HG03066 (cell line): ENCODE measurements around the gene VTCN1.

ENCODE experiments used
- ATAC-seq: cut with Tn5 transposase; IDR thresholded peaks from one replicate; pipeline ENCODE4 v1.9.1; 2021; ENCODE audit warnings: low read depth; ENCODE audit not compliant: unreplicated experiment

Gene VTCN1

GRCh38 chr1:117210386-117210785, 341 bp downstream of the VTCN1 start:
- ATAC-seq, result no peak

- no peak for ATAC-seq
These were observed 1.6 kb downstream of the VTCN1 start for GRCh38 chr1:117209094-117209493.

- no peak for ATAC-seq
These were observed 2.1 kb downstream of the VTCN1 start for GRCh38 chr1:117208580-117208979.

DNA sequence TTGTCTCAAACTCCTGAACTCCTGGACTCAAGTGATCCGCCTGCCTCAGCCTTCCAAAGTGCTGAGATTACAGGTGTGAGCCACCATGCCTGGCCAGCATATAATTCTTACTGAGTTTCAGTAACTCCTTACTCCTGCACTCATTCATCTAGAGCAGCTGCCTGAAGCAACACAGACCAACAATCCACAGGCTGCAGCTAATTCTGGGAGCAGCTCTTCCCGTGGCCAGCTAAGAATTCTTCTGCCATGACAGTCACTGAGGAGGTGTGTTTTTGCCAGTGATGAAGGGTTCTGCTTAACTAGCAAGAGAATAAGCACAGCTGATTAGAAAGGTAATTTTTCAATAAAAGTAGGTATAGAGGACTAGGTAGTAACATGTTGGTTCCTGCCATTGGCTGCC, 5.4 kb downstream of the VTCN1 start:
- no peak for ATAC-seq

DNA sequence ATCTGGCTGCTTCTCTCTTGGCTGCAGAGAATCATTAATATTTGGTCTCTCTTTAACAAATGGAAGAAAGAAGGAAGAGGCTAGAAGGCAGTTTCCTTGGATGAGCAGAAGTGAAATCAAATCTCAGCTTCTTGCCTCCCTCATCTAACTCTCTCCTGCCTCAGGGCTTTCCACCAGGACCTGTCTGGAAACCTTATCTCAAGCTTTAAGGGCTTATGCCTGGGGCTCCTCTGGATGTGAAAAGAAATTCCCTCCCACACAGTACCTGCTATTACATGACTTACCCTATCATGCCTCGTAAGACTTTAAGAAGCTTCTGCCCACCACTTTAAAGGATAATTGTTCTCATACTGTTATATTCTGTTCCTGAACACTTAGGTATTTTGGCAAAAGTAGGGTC, 8.9 kb downstream of the VTCN1 start:
- no peak for ATAC-seq

DNA sequence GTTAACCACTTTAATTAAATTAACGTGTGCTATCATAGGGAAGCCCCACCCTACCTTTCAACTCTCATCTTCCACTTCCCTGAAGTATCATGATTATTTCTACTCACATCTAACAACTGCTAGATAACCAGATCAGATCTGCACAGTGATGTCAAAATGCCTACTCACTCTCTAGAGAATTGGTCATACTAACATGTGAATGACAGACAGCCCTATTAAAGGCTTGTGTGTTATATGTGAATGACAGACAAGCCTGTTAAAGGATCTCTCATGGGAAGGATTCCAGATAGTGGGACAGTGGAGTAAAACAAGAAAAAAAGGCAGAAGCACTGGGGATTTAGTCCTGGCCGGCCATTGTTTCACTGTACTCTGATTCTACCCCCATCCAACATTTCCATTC, 12.6 kb downstream of the VTCN1 start:
- ATAC-seq, result no peak

GRCh38 chr1:117189726-117190125, 21.0 kb downstream of the VTCN1 start:
- no peak for ATAC-seq

DNA sequence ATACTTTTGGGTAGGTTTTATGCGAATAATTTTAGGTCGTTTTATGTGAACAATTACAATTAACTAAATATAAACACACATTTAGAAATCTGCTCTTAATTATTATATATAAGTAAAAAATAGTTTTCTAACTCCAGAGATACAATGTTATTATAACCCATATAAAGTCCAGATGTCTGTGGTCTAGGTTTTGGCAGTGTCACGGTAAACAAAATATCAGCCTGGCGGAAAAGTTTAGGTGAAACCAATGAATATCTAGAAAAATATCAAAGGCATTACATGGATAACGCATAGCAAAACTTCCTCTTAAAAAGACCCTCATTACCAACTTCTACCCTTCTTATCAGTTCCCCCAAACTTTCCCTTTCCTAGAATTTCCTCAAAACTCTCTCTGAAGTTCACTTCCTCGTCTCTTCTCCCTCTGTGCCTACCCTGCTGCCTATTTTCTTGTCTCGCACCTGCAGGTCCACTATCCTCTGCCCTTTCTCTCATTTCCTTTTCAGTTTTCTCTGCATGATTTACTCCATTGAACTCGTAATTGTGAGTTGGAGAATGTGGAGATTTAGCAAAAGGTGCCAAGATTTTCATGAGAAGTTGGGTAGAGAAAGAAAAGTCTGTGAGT, 21.8 kb downstream of the VTCN1 start:
- ATAC-seq, result no peak

- ATAC-seq, result no peak
These were observed 22.4 kb downstream of the VTCN1 start for GRCh38 chr1:117188170-117188815.

DNA sequence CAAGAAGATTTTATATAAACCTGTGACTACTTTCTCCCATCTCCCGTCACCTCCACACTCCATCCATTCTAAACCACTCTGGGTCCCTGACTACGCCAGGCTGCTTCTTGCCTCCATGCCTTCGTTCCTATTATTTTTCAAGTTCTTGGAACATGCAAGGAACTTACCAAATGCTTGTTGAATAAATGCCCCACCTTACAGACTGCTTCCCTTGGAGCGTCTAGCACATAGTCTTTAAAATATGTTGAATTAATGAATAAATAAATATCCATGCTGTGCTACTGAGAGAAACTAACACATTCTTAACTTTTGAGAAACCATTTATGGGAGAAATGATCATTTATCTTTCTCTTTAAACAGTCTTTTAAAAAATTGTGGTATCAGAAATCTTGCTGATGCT, 27.6 kb downstream of the VTCN1 start:
- no peak for ATAC-seq

GRCh38 chr1:117182319-117182718, 28.4 kb downstream of the VTCN1 start:
- ATAC-seq, result no peak

DNA sequence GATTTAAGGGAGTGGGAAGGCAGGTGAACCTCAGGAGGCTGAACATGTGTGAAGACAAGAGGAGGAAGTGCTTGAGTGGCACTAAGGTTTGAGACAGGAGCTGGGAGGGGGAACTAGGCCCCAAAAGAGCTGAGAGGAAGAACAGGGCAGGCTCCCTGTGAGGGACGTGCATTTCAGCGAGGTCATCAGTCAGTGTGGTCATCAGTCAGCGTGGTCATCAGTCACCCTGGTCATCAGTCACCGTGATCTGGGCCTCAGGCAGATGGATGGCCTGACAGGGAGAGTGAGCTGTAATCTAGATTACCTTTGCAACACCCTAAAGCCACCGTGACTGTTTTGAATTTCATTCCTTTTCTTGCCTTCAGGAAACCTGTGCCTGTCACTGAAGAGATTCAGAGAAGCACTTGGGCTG, 29.1 kb downstream of the VTCN1 start:
- no peak for ATAC-seq

GRCh38 chr1:117180147-117180967, 30.4 kb downstream of the VTCN1 start:
- ATAC-seq, result no peak

- ATAC-seq, result no peak
These were observed 31.3 kb downstream of the VTCN1 start for GRCh38 chr1:117179471-117179870.

DNA sequence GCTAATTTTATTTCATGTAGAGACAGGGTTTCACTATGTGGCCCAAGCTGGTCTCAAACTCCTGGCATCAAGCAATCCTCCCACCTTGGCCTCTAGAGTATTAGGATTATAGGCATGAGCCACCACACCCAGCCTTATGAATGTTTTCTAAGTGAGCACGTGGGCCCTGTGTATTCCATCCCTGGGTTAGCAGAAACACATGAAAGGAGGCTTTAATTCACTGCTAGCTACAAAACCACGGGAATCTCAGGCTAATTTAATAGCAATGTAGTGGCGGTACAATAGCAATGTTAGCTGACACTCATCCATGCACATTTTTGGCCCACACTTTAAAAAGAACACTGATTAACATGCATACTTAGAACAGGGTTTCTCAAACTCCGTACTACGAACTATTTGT, 32.0 kb downstream of the VTCN1 start:
- no peak for ATAC-seq

DNA sequence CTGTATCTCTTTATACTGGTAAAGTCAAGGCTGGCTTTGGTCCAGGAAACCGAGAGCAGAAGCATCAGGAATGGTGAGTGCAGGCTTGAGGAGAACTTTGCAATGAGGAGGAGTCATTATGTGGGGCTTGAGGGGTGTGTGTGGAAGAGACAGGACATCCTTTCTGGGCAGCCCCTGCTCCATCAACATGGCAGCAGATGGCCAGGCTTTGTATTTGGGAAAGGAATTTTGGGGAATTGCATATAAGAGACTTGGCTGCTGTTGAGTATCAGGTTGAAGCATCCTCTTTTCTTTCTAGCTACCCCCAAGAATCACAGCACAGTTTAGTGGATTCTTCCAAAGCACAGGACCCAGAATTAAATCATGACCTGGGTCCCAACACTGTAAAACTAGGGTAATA, 33.4 kb downstream of the VTCN1 start:
- ATAC-seq, result no peak

GRCh38 chr1:117176579-117176978, 34.1 kb downstream of the VTCN1 start:
- no peak for ATAC-seq

DNA sequence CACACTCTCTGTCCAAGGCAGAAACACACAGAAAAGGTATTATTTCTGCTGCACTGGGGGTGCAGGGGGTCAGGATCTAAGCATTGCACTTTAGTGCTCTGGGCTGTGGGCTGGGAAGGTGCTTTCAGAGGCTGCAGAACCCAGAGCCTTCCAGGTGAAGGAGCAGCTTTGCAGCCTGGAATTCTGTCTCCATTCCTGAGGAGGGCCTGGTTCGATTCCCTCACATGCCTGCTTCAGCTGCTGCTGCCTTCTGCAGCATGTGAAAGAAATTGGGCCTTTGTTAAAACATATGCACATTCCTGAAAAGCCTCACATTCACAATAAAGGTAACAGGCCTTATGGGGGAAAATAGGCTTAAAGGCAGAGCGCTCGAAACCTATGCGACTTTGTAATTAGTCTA, 35.9 kb downstream of the VTCN1 start:
- no peak for ATAC-seq

GRCh38 chr1:117173691-117174090, 37.0 kb downstream of the VTCN1 start:
- ATAC-seq, result no peak

DNA sequence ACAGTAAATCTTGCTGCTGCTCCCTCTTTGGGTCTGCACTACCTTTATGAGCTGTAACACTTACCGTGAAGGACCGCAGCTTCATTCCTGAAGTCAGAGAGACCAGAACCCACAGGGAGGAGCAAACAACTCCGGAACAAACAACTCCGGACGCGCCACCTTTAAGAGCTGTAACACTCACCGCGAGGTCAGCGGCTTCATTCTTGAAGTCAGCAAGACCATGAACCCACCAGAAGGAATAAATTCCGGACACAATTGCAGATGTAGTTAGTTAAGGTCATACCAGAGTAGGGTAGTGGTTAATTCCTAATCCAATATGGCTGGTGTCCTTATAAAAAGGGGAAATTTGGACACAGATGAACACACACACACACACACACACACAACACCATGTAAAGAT, 37.7 kb downstream of the VTCN1 start:
- ATAC-seq, result no peak

- no peak for ATAC-seq
These were observed 38.7 kb downstream of the VTCN1 start for GRCh38 chr1:117171900-117172511.
